SK-N-SH (cell line): ENCODE measurements around the gene NRP2.

ENCODE experiments used
- POLR2AphosphoS5 ChIP-seq: IDR thresholded peaks from 2 replicates; pipeline ENCODE4 v1.6.1; 2012; ENCODE audit warnings: low read depth, low read length
- RAD21 ChIP-seq: IDR thresholded peaks from 2 replicates; pipeline ENCODE4 v1.6.1; 2012; ENCODE audit warnings: mild to moderate bottlenecking, low read length
- TF ChIP-seq, protein P1 (sequence below): fragments of 200-600 bp; sonication (generic); IDR thresholded peaks from 2 replicates; pipeline ENCODE4 v1.6.1; 2017; ENCODE audit warnings: antibody characterized with exemption, mild to moderate bottlenecking, moderate library complexity
- TF ChIP-seq, protein P2 (sequence below): fragments of 150-350 bp; IDR thresholded peaks from 2 replicates; pipeline ENCODE4 v1.6.1; 2016; ENCODE audit warnings: mild to moderate bottlenecking, low read depth, low read length
- TF ChIP-seq, protein P3 (sequence below): IDR thresholded peaks from 2 replicates; pipeline ENCODE4 v1.4.0; 2012; ENCODE audit warnings: low read depth, borderline replicate concordance

DNA sequence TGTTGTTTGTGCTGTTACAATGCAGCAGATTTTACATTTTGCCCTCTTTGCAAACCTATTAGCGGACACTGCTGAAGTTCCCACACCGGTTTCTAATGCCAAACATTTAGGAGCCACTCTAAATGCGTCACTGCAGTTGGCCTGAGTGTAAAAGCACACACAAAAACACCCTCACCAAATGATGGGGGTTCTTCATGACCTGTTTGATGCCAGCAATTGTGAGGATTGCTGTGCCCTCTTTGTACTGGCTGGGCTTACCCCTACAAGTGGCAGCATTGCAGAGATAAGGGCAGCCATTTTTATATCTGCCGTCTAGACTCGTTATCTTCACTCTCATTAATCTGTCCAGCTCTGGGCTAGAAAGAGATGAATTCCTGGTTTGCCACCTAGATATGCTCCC lies 85.3 kb downstream of the NRP2 start:
- TF ChIP-seq, protein P1, sequence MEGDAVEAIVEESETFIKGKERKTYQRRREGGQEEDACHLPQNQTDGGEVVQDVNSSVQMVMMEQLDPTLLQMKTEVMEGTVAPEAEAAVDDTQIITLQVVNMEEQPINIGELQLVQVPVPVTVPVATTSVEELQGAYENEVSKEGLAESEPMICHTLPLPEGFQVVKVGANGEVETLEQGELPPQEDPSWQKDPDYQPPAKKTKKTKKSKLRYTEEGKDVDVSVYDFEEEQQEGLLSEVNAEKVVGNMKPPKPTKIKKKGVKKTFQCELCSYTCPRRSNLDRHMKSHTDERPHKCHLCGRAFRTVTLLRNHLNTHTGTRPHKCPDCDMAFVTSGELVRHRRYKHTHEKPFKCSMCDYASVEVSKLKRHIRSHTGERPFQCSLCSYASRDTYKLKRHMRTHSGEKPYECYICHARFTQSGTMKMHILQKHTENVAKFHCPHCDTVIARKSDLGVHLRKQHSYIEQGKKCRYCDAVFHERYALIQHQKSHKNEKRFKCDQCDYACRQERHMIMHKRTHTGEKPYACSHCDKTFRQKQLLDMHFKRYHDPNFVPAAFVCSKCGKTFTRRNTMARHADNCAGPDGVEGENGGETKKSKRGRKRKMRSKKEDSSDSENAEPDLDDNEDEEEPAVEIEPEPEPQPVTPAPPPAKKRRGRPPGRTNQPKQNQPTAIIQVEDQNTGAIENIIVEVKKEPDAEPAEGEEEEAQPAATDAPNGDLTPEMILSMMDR, result no peak
- TF ChIP-seq POLR2AphosphoS5, result no peak
- TF ChIP-seq, protein P2, sequence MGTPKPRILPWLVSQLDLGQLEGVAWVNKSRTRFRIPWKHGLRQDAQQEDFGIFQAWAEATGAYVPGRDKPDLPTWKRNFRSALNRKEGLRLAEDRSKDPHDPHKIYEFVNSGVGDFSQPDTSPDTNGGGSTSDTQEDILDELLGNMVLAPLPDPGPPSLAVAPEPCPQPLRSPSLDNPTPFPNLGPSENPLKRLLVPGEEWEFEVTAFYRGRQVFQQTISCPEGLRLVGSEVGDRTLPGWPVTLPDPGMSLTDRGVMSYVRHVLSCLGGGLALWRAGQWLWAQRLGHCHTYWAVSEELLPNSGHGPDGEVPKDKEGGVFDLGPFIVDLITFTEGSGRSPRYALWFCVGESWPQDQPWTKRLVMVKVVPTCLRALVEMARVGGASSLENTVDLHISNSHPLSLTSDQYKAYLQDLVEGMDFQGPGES, result no peak
- no peak for TF ChIP-seq RAD21
- TF ChIP-seq, protein P3, sequence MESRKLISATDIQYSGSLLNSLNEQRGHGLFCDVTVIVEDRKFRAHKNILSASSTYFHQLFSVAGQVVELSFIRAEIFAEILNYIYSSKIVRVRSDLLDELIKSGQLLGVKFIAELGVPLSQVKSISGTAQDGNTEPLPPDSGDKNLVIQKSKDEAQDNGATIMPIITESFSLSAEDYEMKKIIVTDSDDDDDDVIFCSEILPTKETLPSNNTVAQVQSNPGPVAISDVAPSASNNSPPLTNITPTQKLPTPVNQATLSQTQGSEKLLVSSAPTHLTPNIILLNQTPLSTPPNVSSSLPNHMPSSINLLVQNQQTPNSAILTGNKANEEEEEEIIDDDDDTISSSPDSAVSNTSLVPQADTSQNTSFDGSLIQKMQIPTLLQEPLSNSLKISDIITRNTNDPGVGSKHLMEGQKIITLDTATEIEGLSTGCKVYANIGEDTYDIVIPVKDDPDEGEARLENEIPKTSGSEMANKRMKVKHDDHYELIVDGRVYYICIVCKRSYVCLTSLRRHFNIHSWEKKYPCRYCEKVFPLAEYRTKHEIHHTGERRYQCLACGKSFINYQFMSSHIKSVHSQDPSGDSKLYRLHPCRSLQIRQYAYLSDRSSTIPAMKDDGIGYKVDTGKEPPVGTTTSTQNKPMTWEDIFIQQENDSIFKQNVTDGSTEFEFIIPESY, result no peak
